AG09309 (cell line): ENCODE measurements around the gene CTH.
"Not testable (repeated sequence)": the region's sequence is repeated elsewhere in the genome, so short reads cannot be mapped to it uniquely, and the experiment has no call there.

ENCODE experiments used
- DNase-seq: peaks from one replicate; pipeline ENCODE4 v3.0.0-alpha.2; 2010; ENCODE audit warnings: low read depth
- H3K4me3 ChIP-seq: 2 replicates; pipeline ENCODE4 v1.5.1; 2011; ENCODE audit warnings: mild to moderate bottlenecking, low read depth, low read length, moderate library complexity; ENCODE audit not compliant: control insufficient read depth
- TF ChIP-seq, protein P1 (sequence below): IDR thresholded peaks from 2 replicates; pipeline ENCODE4 v1.5.1; 2011; ENCODE audit warnings: mild to moderate bottlenecking, low read depth, low read length, inconsistent platforms; ENCODE audit not compliant: insufficient read depth, control insufficient read depth; ENCODE audit errors: missing control alignments

Gene CTH

DNA sequence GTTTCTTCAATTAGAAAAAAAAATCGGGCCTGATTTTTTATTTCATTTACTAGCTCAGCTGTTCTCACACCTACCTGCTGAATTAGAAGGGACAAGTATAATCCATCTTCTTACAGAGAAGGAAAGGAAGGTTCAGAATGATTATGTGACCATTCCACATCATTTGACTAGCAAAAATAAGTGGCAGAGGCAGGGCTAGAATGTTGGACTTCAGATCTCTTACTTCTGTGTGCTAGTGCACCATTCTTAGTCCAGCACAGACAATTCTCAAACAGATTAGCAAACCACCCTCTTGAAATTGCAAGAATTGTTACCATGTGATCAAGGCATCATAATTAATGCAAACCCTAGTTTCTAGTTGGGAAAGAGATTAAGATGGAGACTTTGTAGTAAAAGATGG lies 32.7 kb downstream of the CTH start:
- DNase-seq, result no peak
- no peak overlapping the region for H3K4me3 ChIP-seq
- TF ChIP-seq, protein P1, sequence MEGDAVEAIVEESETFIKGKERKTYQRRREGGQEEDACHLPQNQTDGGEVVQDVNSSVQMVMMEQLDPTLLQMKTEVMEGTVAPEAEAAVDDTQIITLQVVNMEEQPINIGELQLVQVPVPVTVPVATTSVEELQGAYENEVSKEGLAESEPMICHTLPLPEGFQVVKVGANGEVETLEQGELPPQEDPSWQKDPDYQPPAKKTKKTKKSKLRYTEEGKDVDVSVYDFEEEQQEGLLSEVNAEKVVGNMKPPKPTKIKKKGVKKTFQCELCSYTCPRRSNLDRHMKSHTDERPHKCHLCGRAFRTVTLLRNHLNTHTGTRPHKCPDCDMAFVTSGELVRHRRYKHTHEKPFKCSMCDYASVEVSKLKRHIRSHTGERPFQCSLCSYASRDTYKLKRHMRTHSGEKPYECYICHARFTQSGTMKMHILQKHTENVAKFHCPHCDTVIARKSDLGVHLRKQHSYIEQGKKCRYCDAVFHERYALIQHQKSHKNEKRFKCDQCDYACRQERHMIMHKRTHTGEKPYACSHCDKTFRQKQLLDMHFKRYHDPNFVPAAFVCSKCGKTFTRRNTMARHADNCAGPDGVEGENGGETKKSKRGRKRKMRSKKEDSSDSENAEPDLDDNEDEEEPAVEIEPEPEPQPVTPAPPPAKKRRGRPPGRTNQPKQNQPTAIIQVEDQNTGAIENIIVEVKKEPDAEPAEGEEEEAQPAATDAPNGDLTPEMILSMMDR, result no peak

DNA sequence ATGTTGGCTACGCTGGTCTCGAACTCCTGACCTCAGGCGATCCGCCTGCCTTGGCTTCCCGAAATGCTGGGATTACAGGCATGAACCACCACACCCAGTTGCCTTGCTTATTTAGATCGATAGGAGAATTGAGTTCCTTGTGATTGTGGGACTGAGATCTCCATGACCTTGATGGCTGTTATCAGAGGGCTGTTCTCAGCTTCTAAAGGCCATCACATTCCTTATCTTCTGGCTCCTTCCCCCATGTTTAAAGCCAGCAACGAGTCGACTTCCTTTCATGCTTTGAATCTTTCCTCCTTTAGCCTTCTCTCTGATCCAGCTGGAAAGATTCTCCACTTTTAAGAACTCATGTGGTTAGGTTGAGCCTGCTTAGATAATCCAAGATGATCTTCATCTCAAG lies 38.0 kb downstream of the CTH start:
- no peak for DNase-seq
- no peak overlapping the region for H3K4me3 ChIP-seq
- TF ChIP-seq, protein P1, result no peak

DNA sequence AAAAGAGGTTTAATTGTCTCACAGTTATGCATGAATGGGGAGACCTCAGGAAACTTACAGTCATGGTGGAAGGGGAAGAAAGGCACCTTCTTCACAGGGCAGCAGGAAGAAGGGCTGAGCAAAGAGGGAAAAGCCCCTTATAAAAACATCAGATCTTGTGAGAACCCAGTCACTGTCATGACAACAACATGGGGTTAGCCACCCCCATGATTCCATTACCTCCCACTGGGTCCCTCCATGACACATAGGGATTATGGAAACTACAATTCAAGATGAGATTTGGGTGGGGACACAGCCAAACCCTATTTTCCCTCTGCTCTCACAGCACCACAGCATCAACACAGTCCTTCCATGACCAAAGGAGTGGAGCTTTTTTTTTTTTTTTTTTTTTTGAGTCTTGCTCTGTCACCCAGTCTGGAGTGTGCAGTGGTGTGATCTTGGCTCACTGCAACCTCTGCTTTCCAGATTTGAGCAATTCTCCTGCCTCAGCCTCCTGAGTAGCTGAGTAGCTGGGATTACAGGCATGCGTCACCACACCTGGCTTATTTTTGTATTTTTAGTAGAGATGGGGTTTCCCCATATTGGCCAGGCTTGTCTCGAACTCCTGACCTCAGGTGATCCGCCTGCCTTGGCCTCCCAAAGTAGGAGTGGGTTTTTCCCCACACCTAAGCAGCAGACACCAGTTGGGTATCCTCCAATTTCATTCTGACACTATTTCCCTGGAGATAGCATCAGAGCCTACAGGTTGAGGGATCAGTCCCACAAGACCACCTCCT lies 41.3 kb downstream of the CTH start:
- H3K4me3 ChIP-seq, DNase-seq: not testable (repeated sequence)

DNA sequence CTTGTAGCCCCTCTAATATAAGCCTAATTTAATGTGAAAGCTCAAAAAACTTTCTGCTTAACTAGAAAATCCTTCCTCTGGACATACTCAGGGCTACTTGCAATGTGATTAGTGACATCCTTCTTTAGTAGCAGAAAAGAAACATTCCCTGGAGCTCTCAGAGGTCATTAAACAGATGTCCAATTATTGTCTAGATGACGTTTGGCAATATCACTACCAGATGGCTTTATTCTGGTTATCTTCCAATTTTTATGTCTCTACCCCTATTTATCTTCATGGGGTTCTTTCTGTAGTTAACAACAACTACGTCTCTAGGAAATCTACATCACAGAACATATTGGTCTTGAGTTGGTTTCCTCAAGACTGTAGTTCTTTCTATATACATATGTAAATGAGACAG lies 44.2 kb downstream of the CTH start:
- TF ChIP-seq, protein P1, result no peak
- no peak for DNase-seq
- H3K4me3 ChIP-seq, result no peak overlapping the region

DNA sequence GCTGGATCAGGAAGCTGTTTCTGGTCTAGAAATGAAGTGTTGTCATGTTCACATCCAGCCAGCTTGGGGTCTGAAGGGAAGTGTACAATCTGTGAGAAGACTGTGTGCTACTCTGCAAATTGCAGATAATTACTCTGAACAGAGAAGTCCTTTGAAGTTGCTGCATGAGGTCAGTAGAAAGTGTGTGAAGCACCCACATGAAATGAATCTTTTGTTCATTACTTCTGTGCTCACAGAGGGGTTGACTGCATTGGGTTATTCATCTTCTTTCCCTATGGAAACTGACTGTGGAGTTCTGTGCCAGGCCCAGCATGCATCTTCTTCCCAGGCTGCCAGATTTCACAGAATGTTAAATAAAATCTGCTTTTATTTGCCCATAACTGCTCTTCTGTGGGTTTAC lies 47.1 kb downstream of the CTH start:
- no peak for DNase-seq
- TF ChIP-seq, protein P1, result no peak
- H3K4me3 ChIP-seq, result no peak overlapping the region

DNA sequence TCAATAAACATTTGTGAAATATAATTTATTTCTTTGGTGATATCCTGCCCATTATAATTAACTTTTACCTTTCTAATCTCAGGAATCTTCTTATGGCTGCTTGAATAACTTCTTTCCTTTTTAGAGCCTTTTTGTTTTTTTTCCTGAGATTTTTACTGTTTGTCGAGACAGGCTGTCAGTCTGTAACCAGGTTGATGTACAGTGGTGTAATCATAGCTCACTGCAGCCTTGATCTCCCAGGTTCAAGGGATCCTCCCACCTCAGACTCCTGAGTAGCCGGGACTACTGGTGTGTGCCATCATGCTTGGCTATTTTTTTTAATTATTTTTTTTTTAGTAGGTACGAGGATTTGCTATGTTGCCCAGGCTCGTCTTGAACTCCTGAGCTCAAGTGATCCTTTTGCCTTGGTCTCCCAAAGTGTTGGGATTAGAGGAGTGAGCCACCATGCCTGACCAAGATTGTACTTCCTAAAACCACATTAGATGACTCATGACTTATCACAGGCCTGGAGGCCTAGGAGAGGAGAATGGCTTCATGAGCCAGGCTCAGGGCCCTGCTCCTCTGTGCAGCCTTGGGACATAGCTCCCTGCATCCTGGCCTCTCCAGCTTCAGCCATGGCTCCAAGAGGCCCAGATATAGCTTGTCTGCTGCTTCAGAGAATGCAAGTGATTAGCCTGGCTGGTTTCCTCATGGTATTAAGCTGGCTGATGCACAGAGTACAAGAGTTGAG lies 48.6 kb downstream of the CTH start:
- TF ChIP-seq, protein P1, result no peak
- peak; percentile 10 for DNase-seq
- H3K4me3 ChIP-seq, result no peak overlapping the region

DNA sequence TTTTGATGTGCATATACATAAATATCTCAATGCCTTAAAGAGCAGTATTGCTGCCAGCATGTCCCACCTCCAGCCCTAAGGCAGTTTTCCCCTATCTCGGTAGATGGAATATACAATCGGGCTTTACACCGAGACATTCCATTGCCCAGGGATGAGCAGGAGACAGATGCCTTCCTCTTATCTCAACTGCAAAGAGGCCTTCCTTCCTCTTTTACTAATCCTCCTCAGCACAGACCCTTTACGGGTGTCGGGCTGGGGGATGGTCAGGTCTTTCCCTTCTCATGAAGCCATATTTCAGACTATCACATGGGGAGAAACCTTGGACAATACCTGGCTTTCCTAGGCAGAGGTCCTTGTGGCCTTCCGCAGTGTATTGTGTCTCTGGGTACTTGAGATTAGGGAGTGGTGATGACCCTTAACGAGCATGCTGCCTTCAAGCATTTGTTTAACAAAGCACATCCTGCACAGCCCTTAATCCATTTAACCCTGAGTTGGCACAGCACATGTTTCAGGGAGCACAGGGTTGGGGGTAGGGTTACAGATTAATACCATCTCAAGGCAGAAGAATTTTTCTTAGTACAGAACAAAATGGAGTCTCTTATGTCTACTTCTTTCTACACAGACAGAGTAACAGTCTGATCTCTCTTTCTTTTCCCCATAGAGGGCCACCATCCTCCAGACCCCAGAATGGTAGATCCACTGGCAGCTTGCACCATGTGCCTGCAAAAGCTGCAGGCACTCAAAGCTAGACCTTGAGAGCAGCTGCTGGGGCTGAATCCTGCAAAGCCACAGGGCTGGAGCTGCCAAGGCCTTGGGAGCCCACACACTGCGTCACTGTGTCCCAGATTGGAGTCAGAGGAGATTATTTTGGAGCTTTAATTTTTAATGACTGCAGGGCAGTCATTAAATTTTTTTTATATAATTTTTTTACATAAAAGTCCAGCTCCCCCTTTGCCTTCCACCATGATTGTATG lies 50.0 kb downstream of the CTH start:
- not testable (repeated sequence) for H3K4me3 ChIP-seq, DNase-seq
